ENCODE results near the gene CBFB. TPM values are rescaled to one million over a fixed set of nuclear protein-coding genes. Genes with fewer than 3 reads are reported as not detected.

CBFB gene
- total RNA-seq, 1 experiment from 2014 or later, result 76.3 TPM

DNA sequence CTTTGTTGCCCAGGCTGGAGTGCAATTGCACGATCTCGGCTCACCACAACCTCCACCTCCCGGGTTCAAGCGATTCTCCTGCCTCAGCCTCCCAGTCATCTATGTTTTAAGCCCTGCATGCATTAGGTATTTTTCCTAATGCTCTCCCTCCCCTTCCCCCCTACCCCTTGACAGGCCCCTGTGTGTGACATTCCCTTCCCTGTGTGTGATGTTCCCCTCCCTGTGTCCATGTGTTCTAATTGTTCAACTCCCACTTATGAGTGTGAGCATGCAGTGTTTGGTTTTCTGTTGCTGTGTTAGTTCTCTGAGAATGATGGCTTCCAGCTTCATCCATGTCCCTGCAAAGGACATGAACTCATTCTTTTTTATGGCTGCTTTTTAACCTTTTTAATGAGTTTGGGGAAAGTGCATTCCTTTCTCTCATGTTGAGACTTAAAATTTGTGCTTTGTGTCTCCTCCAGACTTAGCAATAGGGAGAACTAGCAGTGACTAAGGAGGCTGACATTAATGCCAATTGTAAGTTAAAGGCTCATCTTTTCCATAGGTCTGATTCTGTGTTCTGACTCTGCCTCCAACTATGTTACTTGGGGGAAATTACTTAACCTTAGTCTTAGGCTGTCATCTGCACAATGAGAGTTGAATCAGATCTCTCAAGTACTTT lies 63.1 kb downstream of the CBFB start:
- H3K27ac ChIP-seq (ENCODE audit: insufficient read length, low read depth, low read length), result no peak overlapping the region
- no peak overlapping the region for H2BK20ac ChIP-seq (ENCODE audit: low read depth, low read length, poor library complexity, severe bottlenecking)
- no peak overlapping the region for H4K5ac ChIP-seq (ENCODE audit: insufficient read length, low read depth, low read length)
- no peaks in the 10 kb centered on the region for H3K27me3 ChIP-seq (ENCODE audit: insufficient read depth, low read length)
- H3K9ac ChIP-seq (ENCODE audit: extremely low read depth, insufficient read length, low read length), result no peak overlapping the region
- no peak overlapping the region for H4K8ac ChIP-seq (replicated peaks; ENCODE audit: insufficient read length, low read depth, low read length)
- H3T11ph ChIP-seq (ENCODE audit: low read length), result no peak overlapping the region
- no CpG with 5 or more reads among the region's 4 CpGs for WGBS (ENCODE audit: extremely low coverage, insufficient read length, low lambda C conversion rate)
- H3K27me3 Mint-ChIP-seq (ENCODE audit: low read depth), result no peaks in the 10 kb centered on the region
- no peak overlapping the region for H3K56ac ChIP-seq (ENCODE audit: insufficient read length, low read depth, low read length)
- H2BK120ac ChIP-seq (ENCODE audit: low read depth, low read length, poor library complexity, severe bottlenecking), result no peak overlapping the region
- H2AK5ac ChIP-seq (ENCODE audit: insufficient read length, low read length), result no peak overlapping the region
- H3K4ac ChIP-seq (ENCODE audit: low read depth, low read length), result no peak overlapping the region
- 0 out of 7 replicates have a peak overlapping the region, but pooled peaks of 1 of the 3 experiments have one; percentile 53 for H3K27ac Mint-ChIP-seq
- no peak overlapping the region for H3K18ac ChIP-seq (ENCODE audit: insufficient read length, low read depth, low read length)
- TF ChIP-seq, protein P1, sequence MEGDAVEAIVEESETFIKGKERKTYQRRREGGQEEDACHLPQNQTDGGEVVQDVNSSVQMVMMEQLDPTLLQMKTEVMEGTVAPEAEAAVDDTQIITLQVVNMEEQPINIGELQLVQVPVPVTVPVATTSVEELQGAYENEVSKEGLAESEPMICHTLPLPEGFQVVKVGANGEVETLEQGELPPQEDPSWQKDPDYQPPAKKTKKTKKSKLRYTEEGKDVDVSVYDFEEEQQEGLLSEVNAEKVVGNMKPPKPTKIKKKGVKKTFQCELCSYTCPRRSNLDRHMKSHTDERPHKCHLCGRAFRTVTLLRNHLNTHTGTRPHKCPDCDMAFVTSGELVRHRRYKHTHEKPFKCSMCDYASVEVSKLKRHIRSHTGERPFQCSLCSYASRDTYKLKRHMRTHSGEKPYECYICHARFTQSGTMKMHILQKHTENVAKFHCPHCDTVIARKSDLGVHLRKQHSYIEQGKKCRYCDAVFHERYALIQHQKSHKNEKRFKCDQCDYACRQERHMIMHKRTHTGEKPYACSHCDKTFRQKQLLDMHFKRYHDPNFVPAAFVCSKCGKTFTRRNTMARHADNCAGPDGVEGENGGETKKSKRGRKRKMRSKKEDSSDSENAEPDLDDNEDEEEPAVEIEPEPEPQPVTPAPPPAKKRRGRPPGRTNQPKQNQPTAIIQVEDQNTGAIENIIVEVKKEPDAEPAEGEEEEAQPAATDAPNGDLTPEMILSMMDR (conservative IDR thresholded peaks at IDR 0.05), result no peak
- DNase-seq, result no peak
- no peaks in the 10 kb centered on the region for H4K20me1 ChIP-seq (ENCODE audit: control insufficient read depth, insufficient read depth, insufficient read length)
- no peak overlapping the region for H3K23ac ChIP-seq (ENCODE audit: insufficient read length, low read depth, low read length)
- no peaks in the 10 kb centered on the region for H3K4me1 ChIP-seq (ENCODE audit: insufficient read depth, low read length)
- H3K4me1 Mint-ChIP-seq, result peaks cover 2 to 6% of the 10 kb centered on the region in 2 experiments; a peak in 3 of 4 replicates
- H3K9me3 Mint-ChIP-seq, result no peaks in the 10 kb centered on the region
- H3K79me2 ChIP-seq (ENCODE audit: insufficient read depth, low read length), result no peaks in the 10 kb centered on the region
- H3K14ac ChIP-seq (ENCODE audit: insufficient read depth, low read length), result no peak overlapping the region
- H4K91ac ChIP-seq (ENCODE audit: insufficient read length, low read depth, low read length), result no peak overlapping the region
- no peak overlapping the region for H3K4me2 ChIP-seq (ENCODE audit: insufficient read depth, insufficient read length, low read length)
- no peaks in the 10 kb centered on the region for H3K23me2 ChIP-seq (ENCODE audit: insufficient read length, low read depth, low read length, poor library complexity, severe bottlenecking)
- H2AFZ ChIP-seq (ENCODE audit: low read length), result no peak overlapping the region
- H3K79me1 ChIP-seq (ENCODE audit: insufficient read depth, low read depth, low read length, poor library complexity, severe bottlenecking), result no peaks in the 10 kb centered on the region
- H2BK12ac ChIP-seq (ENCODE audit: insufficient read length, low read depth, low read length), result no peak overlapping the region
- no peak overlapping the region for H2BK15ac ChIP-seq (ENCODE audit: low read depth, low read length)
- H3K36me3 Mint-ChIP-seq (ENCODE audit: insufficient read depth in 1 of 3, low read depth in 3 of 3), result peaks cover 0 to 4% (median 3%) of the 10 kb centered on the region in 3 experiments; a peak in 3 of 7 replicates
- H3K9me3 ChIP-seq (ENCODE audit: control insufficient read depth, low read depth, low read length), result no peaks in the 10 kb centered on the region
- no peak overlapping the region for H2BK5ac ChIP-seq (ENCODE audit: insufficient read length, low read length)
- no peak overlapping the region for H3K4me3 Mint-ChIP-seq
